Mucosa of gallbladder (tissue), 1 donor: ENCODE data around the gene ABCB9. TPM values are rescaled to one million over a fixed set of nuclear protein-coding genes. Genes with fewer than 3 reads are reported as not detected.

Experiments used
- DNase-seq: peaks from one replicate; pipeline ENCODE4 v3.0.0-alpha.2; 2020; ENCODE audit warnings: low spot score
- total RNA-seq: library from RNA; stranded (reverse); gene quantifications from one replicate; pipeline ENCODE4 v1.2.1, GENCODE V29; 2021
- donor health status: DM: no; HTN: no; CAD: no.

The ABCB9 gene
- total RNA-seq, 1 donor from 2014 or later = 11.6 TPM

GRCh38 chr12:122981587-122982476, 15.6 kb upstream of the ABCB9 start:
- no peak for DNase-seq

- no peak for DNase-seq
Observed at GRCh38 chr12:122981036-122981471, 14.8 kb upstream of the ABCB9 start.

- peak; percentile 30 for DNase-seq
Observed at GRCh38 chr12:122980183-122981035, 14.1 kb upstream of the ABCB9 start, which contains the start of gene ARL6IP4. Gene ARL6IP4 (plus strand): TSS chr12:122980681. CDS start chr12:122981140, 459 bp downstream.

GRCh38 chr12:122979908-122980182, 13.6 kb upstream of the ABCB9 start:
- DNase-seq = no peak

- DNase-seq = no peak
Observed at GRCh38 chr12:122979001-122979907, 13.0 kb upstream of the ABCB9 start.

- DNase-seq = no peak
Observed at GRCh38 chr12:122978507-122978955, 12.3 kb upstream of the ABCB9 start.

- no peak for DNase-seq
Observed at GRCh38 chr12:122977655-122978392, 11.6 kb upstream of the ABCB9 start.

GRCh38 chr12:122977153-122977552, 10.9 kb upstream of the ABCB9 start:
- DNase-seq = no peak

- DNase-seq = no peak
Observed at GRCh38 chr12:122976648-122976975, 10.3 kb upstream of the ABCB9 start.

GRCh38 chr12:122975790-122976647, 9.8 kb upstream of the ABCB9 start:
- no peak for DNase-seq

GRCh38 chr12:122974892-122975789, 8.9 kb upstream of the ABCB9 start, which contains the start of gene OGFOD2:
Gene OGFOD2 (plus strand): TSS chr12:122975244. CDS start chr12:122975252, 8 bp downstream.
- peak; percentile 92 for DNase-seq

- DNase-seq = peak; percentile 99
Observed at GRCh38 chr12:122974274-122974891, 8.1 kb upstream of the ABCB9 start.

- DNase-seq = no peak
Observed at GRCh38 chr12:122969676-122970075, 3.4 kb upstream of the ABCB9 start.

GRCh38 chr12:122968104-122968503, 1.8 kb upstream of the ABCB9 start:
- no peak for DNase-seq

- no peak for DNase-seq
Observed at GRCh38 chr12:122966743-122967550, 684 bp upstream of the ABCB9 start.

GRCh38 chr12:122965321-122965751, 927 bp downstream of the ABCB9 start:
- no peak for DNase-seq
